Effector memory CD8-positive, alpha-beta T cell (primary cell): ENCODE results near the gene CCDC66.

ENCODE experiments used
- ATAC-seq: fragments of 150-1000 bp; cut with Tn5 transposase; replicated peaks from 2 replicates; pipeline ENCODE4 v1.10.0; 2021; ENCODE audit warnings: mild to moderate bottlenecking, moderate library complexity
- DNase-seq, 3 experiments: peaks; one replicate each; pipeline ENCODE4 v3.0.0; 2021
- H3K27ac Mint-ChIP-seq, 2 donors: one replicate each; pipeline ENCODE4 v1.8.0; 2022; ENCODE audit warnings: mild to moderate bottlenecking in 2 of 2, mixed read lengths in 2 of 2, moderate library complexity in 2 of 2
- H3K27me3 Mint-ChIP-seq, 2 donors: one replicate each; pipeline ENCODE4 v1.8.0; 2022; ENCODE audit warnings: mixed read lengths in 2 of 2
- H3K36me3 Mint-ChIP-seq: one replicate; pipeline ENCODE4 v1.8.0; 2022; ENCODE audit warnings: mild to moderate bottlenecking, moderate library complexity, mixed read lengths; ENCODE audit not compliant: insufficient read depth
- H3K4me1 Mint-ChIP-seq, 2 donors: one replicate each; pipeline ENCODE4 v1.8.0; 2022; ENCODE audit warnings: low read depth in 2 of 2, mixed read lengths in 2 of 2
- H3K4me3 Mint-ChIP-seq, 2 donors: one replicate each; pipeline ENCODE4 v1.8.0; 2022; ENCODE audit warnings: mild to moderate bottlenecking in 2 of 2, mixed read lengths in 2 of 2, moderate library complexity in 2 of 2
- H3K9me3 Mint-ChIP-seq, 2 donors: one replicate each; pipeline ENCODE4 v1.8.0; 2022; ENCODE audit warnings: mixed read lengths in 2 of 2

CCDC66 gene

GRCh38 chr3:56630966-56631365 is 74.0 kb downstream of the CCDC66 start:
- Mint-ChIP-seq H3K4me3 (no peak overlapping the region), H3K36me3 (peaks cover 62% of the 10 kb centered on the region), H3K27me3 (no peaks in the 10 kb centered on the region), H3K9me3 (no peaks in the 10 kb centered on the region), H3K4me1 (peaks cover 4 to 16% of the 10 kb centered on the region in 2 donors), H3K27ac (no peak overlapping the region)
- no peak for DNase-seq
- ATAC-seq = no peak

GRCh38 chr3:56633181-56633580 is 76.2 kb downstream of the CCDC66 start:
- no peak for DNase-seq
- H3K27me3 Mint-ChIP-seq = no peaks in the 10 kb centered on the region
- H3K4me1 Mint-ChIP-seq = peaks cover 4 to 11% of the 10 kb centered on the region in 2 donors
- no peaks in the 10 kb centered on the region for H3K9me3 Mint-ChIP-seq
- ATAC-seq = no peak
- H3K27ac Mint-ChIP-seq = peak overlapping the region in 1 of 2 donors; percentile 47
- peaks cover 68% of the 10 kb centered on the region for H3K36me3 Mint-ChIP-seq
- no peak overlapping the region for H3K4me3 Mint-ChIP-seq

- ATAC-seq (no peak), DNase-seq (no peak)
- Mint-ChIP-seq H3K4me3 (no peak overlapping the region), H3K27ac (peak overlapping the region; percentile 47 to 60), H3K4me1 (peaks cover 4 to 11% of the 10 kb centered on the region in 2 donors), H3K9me3 (no peaks in the 10 kb centered on the region), H3K27me3 (no peaks in the 10 kb centered on the region), H3K36me3 (peaks cover 71% of the 10 kb centered on the region)
These were observed 76.9 kb downstream of the CCDC66 start for GRCh38 chr3:56633602-56634535.

DNA sequence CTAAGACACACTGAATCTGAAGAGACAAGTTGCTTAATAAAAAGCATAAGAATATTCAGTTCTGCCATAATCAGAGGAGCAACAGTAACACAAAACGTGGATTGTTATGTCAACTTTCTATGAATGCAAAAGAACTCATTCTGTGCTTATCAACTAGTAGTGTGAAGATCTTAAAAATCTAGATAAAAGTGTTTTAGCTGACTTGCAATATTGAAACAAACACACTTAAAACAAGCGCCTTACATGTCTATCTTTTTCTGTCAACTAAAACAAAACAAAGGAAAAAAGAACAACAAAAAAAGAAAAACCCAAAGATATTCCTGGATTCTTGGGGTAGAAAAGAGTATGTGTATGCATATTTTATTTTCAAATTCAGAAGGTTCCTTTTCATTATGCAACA is 88.4 kb downstream of the CCDC66 start:
- H3K9me3 Mint-ChIP-seq = no peaks in the 10 kb centered on the region
- DNase-seq = no peak
- ATAC-seq = no peak
- H3K36me3 Mint-ChIP-seq = peaks cover 78% of the 10 kb centered on the region
- no peaks in the 10 kb centered on the region for H3K27me3 Mint-ChIP-seq
- no peak overlapping the region for H3K4me3 Mint-ChIP-seq
- peaks cover 22 to 46% of the 10 kb centered on the region in 2 donors for H3K4me1 Mint-ChIP-seq
- H3K27ac Mint-ChIP-seq = peak overlapping the region in 1 of 2 donors; percentile 50

GRCh38 chr3:56654460-56654859 is 97.5 kb downstream of the CCDC66 start:
- Mint-ChIP-seq H3K36me3 (peaks cover 83% of the 10 kb centered on the region), H3K27ac (peak overlapping the region in 1 of 2 donors; percentile 82)

GRCh38 chr3:56655709-56656108 is 98.7 kb downstream of the CCDC66 start:
- Mint-ChIP-seq H3K36me3 (peaks cover 87% of the 10 kb centered on the region), H3K27ac (peak overlapping the region in 1 of 2 donors; percentile 50), H3K9me3 (no peaks in the 10 kb centered on the region), H3K27me3 (no peaks in the 10 kb centered on the region), H3K4me3 (peak overlapping the region in 1 of 2 donors; percentile 8), H3K4me1 (peaks cover 8 to 30% of the 10 kb centered on the region in 2 donors)
- ATAC-seq = no peak
- DNase-seq = no peak

More at GRCh38 chr3:56654460-56654859, 97.5 kb downstream of the CCDC66 start:
- ATAC-seq (no peak), DNase-seq (no peak)
- no peak overlapping the region for H3K4me3 Mint-ChIP-seq
- H3K27me3 Mint-ChIP-seq = no peaks in the 10 kb centered on the region
- H3K9me3 Mint-ChIP-seq = no peaks in the 10 kb centered on the region
- H3K4me1 Mint-ChIP-seq = peaks cover 10 to 35% of the 10 kb centered on the region in 2 donors

GRCh38 chr3:56664823-56665222 is 107.8 kb downstream of the CCDC66 start:
- Mint-ChIP-seq H3K27me3 (no peaks in the 10 kb centered on the region), H3K9me3 (no peaks in the 10 kb centered on the region), H3K36me3 (peaks cover 91% of the 10 kb centered on the region), H3K27ac (peak overlapping the region; percentile 27 to 85), H3K4me3 (no peak overlapping the region), H3K4me1 (peaks cover 5 to 27% of the 10 kb centered on the region in 2 donors)
- ATAC-seq (no peak), DNase-seq (no peak)

GRCh38 chr3:56667973-56668579 is 111.1 kb downstream of the CCDC66 start:
- Mint-ChIP-seq H3K4me1 (peaks cover 5 to 27% of the 10 kb centered on the region in 2 donors), H3K27me3 (no peaks in the 10 kb centered on the region), H3K36me3 (peaks cover 88% of the 10 kb centered on the region), H3K9me3 (no peaks in the 10 kb centered on the region), H3K4me3 (no peak overlapping the region), H3K27ac (peak overlapping the region; percentile 86 to 90)
- DNase-seq (peak in 1 of 3 experiments; percentile 8), ATAC-seq (peak; percentile 92)
